KMS-11 (cell line): ENCODE data around the gene PLCH1.

Source experiments
- H2AFZ ChIP-seq: fragments of 200-600 bp; sonication (generic); 2 replicates; pipeline ENCODE4 v1.6.1; 2016; ENCODE audit warnings: antibody characterized with exemption, mixed run types, low read depth
- H3K27ac ChIP-seq: fragments of 200-600 bp; sonication (generic); 2 replicates; pipeline ENCODE4 v1.6.1; 2016; ENCODE audit warnings: mild to moderate bottlenecking, mixed run types
- H3K27me3 ChIP-seq: fragments of 200-600 bp; sonication (generic); 2 replicates; pipeline ENCODE4 v1.6.1; 2017; ENCODE audit warnings: mild to moderate bottlenecking, low read depth, mixed run types, moderate library complexity; ENCODE audit not compliant: insufficient read depth
- H3K36me3 ChIP-seq: fragments of 200-600 bp; sonication (generic); 2 replicates; pipeline ENCODE4 v1.6.1; 2017; ENCODE audit warnings: mild to moderate bottlenecking, mixed run types; ENCODE audit not compliant: insufficient read depth
- H3K4me1 ChIP-seq: fragments of 200-600 bp; sonication (generic); 2 replicates; pipeline ENCODE4 v1.6.1; 2016; ENCODE audit warnings: mild to moderate bottlenecking, low read depth, mixed run types; ENCODE audit not compliant: poor library complexity, severe bottlenecking
- H3K4me2 ChIP-seq: fragments of 200-600 bp; sonication (generic); 2 replicates; pipeline ENCODE4 v1.7.0; 2016; ENCODE audit warnings: mild to moderate bottlenecking, mixed run types
- H3K4me3 ChIP-seq: fragments of 200-600 bp; sonication (generic); IDR thresholded peaks from 2 replicates; pipeline ENCODE4 v1.6.1; 2017; ENCODE audit warnings: low read depth, low read length, mixed read lengths; ENCODE audit not compliant: insufficient read depth
- H3K79me2 ChIP-seq: fragments of 200-600 bp; sonication (generic); 2 replicates; pipeline ENCODE4 v1.6.1; 2016; ENCODE audit warnings: low read depth, mixed run types; ENCODE audit not compliant: insufficient read depth
- H3K9ac ChIP-seq: fragments of 200-600 bp; sonication (generic); 2 replicates; pipeline ENCODE4 v1.6.1; 2016; ENCODE audit warnings: mild to moderate bottlenecking, mixed run types
- H4K20me1 ChIP-seq: fragments of 200-600 bp; sonication (generic); 2 replicates; pipeline ENCODE4 v1.6.1; 2016; ENCODE audit warnings: mild to moderate bottlenecking, mixed run types; ENCODE audit not compliant: insufficient read depth
- TF ChIP-seq, protein P1 (sequence below): fragments of 200-600 bp; sonication (generic); conservative IDR thresholded peaks from 2 replicates; pipeline ENCODE4 v1.6.1; 2017; ENCODE audit warnings: low read depth, mild to moderate bottlenecking, antibody characterized with exemption, low read length, moderate library complexity, mixed read lengths

Gene PLCH1

DNA sequence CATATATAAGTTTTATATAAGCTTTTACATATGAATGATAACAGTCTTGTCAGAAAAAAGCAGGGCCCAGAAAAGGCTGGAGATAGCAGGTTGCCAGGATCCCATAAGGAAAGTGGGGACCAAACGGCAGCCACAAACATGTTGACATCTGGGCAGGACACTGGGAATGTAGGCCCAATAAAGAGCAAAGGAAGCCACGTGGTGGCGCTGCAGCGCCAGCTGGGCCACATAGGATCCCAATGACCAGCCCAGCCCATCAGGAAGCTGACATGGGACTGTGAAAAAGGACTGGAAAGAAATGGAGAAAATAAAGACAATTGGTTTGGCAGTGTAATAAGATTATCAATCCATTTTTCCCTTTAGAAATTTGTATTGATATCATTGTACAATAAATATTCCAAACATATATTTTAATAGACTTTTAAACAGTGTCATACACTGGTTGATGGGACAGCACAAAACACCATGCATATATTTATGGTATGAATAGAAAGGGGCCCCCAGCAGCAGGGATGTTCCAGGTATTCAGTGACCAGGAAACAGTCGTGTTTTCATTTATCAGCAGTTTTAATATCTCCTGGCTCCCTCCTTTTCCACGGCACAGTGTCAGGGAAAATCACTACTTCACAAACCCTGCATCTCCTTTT is 362.4 kb downstream of the PLCH1 start:
- no peaks in the 10 kb centered on the region for H3K4me1 ChIP-seq
- no peaks in the 10 kb centered on the region for H3K79me2 ChIP-seq
- no peak overlapping the region for H3K9ac ChIP-seq
- no peak overlapping the region for H3K4me3 ChIP-seq
- H3K4me2 ChIP-seq = no peak overlapping the region
- H4K20me1 ChIP-seq = no peaks in the 10 kb centered on the region
- no peaks in the 10 kb centered on the region for H3K27me3 ChIP-seq
- H2AFZ ChIP-seq = no peak overlapping the region
- TF ChIP-seq, protein P1, sequence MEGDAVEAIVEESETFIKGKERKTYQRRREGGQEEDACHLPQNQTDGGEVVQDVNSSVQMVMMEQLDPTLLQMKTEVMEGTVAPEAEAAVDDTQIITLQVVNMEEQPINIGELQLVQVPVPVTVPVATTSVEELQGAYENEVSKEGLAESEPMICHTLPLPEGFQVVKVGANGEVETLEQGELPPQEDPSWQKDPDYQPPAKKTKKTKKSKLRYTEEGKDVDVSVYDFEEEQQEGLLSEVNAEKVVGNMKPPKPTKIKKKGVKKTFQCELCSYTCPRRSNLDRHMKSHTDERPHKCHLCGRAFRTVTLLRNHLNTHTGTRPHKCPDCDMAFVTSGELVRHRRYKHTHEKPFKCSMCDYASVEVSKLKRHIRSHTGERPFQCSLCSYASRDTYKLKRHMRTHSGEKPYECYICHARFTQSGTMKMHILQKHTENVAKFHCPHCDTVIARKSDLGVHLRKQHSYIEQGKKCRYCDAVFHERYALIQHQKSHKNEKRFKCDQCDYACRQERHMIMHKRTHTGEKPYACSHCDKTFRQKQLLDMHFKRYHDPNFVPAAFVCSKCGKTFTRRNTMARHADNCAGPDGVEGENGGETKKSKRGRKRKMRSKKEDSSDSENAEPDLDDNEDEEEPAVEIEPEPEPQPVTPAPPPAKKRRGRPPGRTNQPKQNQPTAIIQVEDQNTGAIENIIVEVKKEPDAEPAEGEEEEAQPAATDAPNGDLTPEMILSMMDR = peak; percentile 77
- no peaks in the 10 kb centered on the region for H3K36me3 ChIP-seq
- no peak overlapping the region for H3K27ac ChIP-seq

DNA sequence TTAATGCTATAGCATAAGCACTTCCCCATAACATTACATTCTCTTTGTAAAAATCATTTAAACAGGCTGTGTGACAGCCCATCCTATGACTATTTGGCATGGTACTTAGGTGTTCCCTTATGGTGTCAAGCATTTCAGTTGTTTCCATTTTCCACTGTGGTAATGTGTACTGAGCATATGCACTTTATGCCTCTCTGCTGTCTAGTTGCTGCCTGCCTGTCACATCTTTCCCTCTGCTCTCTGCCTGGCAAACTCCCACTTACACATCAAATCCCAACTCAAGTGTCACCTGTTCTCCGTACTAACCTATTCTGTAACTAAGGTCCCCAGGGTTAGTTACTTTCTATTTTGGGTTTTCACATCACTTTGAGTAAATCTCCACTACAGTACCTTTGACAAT is 367.0 kb downstream of the PLCH1 start:
- Histone ChIP-seq H3K27ac (no peak overlapping the region), H3K27me3 (no peaks in the 10 kb centered on the region), H2AFZ (no peak overlapping the region), H3K79me2 (no peaks in the 10 kb centered on the region), H3K4me1 (no peaks in the 10 kb centered on the region), H3K9ac (no peak overlapping the region), H3K4me2 (no peak overlapping the region), H3K4me3 (no peak overlapping the region), H3K36me3 (no peaks in the 10 kb centered on the region), H4K20me1 (no peaks in the 10 kb centered on the region)
- TF ChIP-seq, protein P1 = no peak

DNA sequence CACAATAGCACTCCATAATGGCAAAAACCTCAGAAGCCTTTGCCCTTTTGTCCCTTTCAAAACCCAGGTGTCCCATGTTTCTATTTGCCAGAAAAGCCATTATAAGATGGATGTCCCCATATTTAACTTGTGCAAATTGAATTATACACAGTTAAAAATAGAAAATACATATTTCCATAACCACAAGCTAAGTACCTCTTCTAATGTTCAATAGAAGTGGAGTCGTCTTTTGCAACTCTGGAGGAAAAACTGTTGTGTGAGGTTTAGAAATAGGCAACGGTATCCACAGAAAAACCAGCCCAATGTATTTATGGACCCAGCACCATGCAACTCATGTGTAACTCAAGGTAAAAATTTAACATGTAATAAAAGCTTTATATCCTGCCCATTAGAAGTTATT is 367.8 kb downstream of the PLCH1 start:
- Histone ChIP-seq H3K4me2 (no peak overlapping the region), H3K9ac (no peak overlapping the region), H3K27ac (no peak overlapping the region), H3K27me3 (no peaks in the 10 kb centered on the region), H3K4me3 (no peak overlapping the region), H3K4me1 (no peaks in the 10 kb centered on the region), H2AFZ (no peak overlapping the region), H3K79me2 (no peaks in the 10 kb centered on the region), H3K36me3 (no peaks in the 10 kb centered on the region), H4K20me1 (no peaks in the 10 kb centered on the region)
- TF ChIP-seq, protein P1 = no peak

DNA sequence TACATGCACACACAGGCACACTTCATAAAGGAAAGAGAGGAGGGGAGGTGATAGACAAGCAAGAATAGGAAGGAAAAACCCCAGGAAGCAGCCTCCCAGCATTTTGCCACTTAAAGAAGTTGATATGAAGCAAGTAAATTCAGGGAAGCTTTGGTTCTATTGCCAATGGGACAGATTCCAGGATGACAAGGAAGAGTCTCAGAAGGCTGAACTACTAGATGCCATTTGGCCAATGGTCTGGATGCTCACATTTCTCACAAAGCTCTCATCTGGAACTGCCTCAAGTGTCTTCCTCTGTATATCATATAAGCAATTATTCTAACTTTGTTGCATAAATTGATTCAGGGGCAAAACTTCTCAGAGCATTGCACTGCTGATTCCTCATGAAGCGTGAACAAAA is 372.6 kb downstream of the PLCH1 start:
- TF ChIP-seq, protein P1 = no peak
- Histone ChIP-seq H3K36me3 (no peaks in the 10 kb centered on the region), H3K9ac (no peak overlapping the region), H3K79me2 (no peaks in the 10 kb centered on the region), H3K27me3 (no peaks in the 10 kb centered on the region), H3K4me1 (no peaks in the 10 kb centered on the region), H4K20me1 (no peaks in the 10 kb centered on the region), H3K4me3 (no peak overlapping the region), H3K27ac (no peak overlapping the region), H3K4me2 (no peak overlapping the region), H2AFZ (no peak overlapping the region)
